K562 (cell line): ENCODE results near the gene ARHGAP22. TPM values are rescaled to one million over a fixed set of nuclear protein-coding genes. Genes with fewer than 3 reads are reported as not detected.

ENCODE experiments used
- HMGN3 ChIP-seq: IDR thresholded peaks from 2 replicates; pipeline ENCODE4 v1.6.1; 2011; ENCODE audit warnings: borderline replicate concordance, low read depth, mild to moderate bottlenecking, mixed read lengths, low read length; ENCODE audit not compliant: insufficient read length; ENCODE audit errors: extremely low read depth
- KDM1A ChIP-seq, 2 experiments: fragments of 450-650 bp; IDR thresholded peaks; 2 replicates each; pipeline ENCODE4 v1.6.1; 2016; ENCODE audit warnings: mild to moderate bottlenecking in 2 of 2
- KLF1 ChIP-seq: fragments of 450-650 bp; IDR thresholded peaks from 2 replicates; pipeline ENCODE4 v1.6.1; 2016; ENCODE audit warnings: missing genetic modification characterization, missing compliant biosample characterization
- MEF2D ChIP-seq: conservative IDR thresholded peaks from 2 replicates; pipeline ENCODE4 v1.6.1; 2016; ENCODE audit warnings: low read depth, missing genetic modification characterization, missing compliant biosample characterization
- NR2C1 ChIP-seq, 2 experiments: fragments of 450-650 bp; IDR thresholded peaks; 2 replicates each; pipeline ENCODE4 v1.6.1; 2017; ENCODE audit warnings: mild to moderate bottlenecking in 2 of 2, antibody characterized with exemption in 1 of 2, inconsistent platforms in 1 of 2, missing compliant biosample characterization in 1 of 2, missing genetic modification characterization in 1 of 2
- PHF8 ChIP-seq: fragments of 200-600 bp; sonication (generic); IDR thresholded peaks from 2 replicates; pipeline ENCODE4 v1.6.1; 2012; ENCODE audit warnings: mixed run types, mild to moderate bottlenecking, inconsistent platforms, low read length, moderate library complexity, borderline replicate concordance
- SPI1 ChIP-seq: IDR thresholded peaks from 2 replicates; pipeline ENCODE4 v1.6.1; 2011; ENCODE audit warnings: low read depth, low read length, control low read depth, borderline replicate concordance
- ZBTB8A ChIP-seq: fragments of 450-650 bp; IDR thresholded peaks from 2 replicates; pipeline ENCODE4 v1.6.1; 2018; ENCODE audit warnings: mild to moderate bottlenecking, moderate library complexity; ENCODE audit not compliant: partially characterized antibody
- ZNF134 ChIP-seq: fragments of 250-450 bp; sonication (Bioruptor Pico); conservative IDR thresholded peaks from 2 replicates; pipeline ENCODE4 v1.4.0; 2020
- ZNF551 ChIP-seq: fragments of 250-450 bp; sonication (Bioruptor Pico); IDR thresholded peaks from 2 replicates; pipeline ENCODE4 v1.5.0; 2021; ENCODE audit warnings: mild to moderate bottlenecking, moderate library complexity
- polyA plus RNA-seq, 8 experiments: library from polyadenylated mRNA; depleted of rRNA in 4 of 8; stranded (reverse) in 5 of 8; unstranded in 3 of 8; fragments of >200 nt; fragmentation: Nextera tagmentation in 2 of 8; fragmentation: Illumina TruSeq in 1 of 8; extraction: Ambion mirVana in 2 of 8; extraction: Trizol in 1 of 8; gene quantifications; 2 replicates each; pipeline versions ENCODE4 v1.2.1 to v1.2.3, GENCODE V29; 2011 to 2014; ENCODE audit warnings: inconsistent platforms in 1 of 8, missing spikeins in 1 of 8
- total RNA-seq, 7 experiments: library from RNA; depleted of rRNA in 6 of 7; stranded (reverse); fragments of >200 nt in 6 of 7; fragmentation: Illumina TruSeq in 2 of 7; extraction: Trizol in 2 of 7; gene quantifications; 2 replicates each; pipeline versions ENCODE4 v1.2.1 to v1.2.3, GENCODE V29; 2011 to 2021; ENCODE audit warnings: low replicate concordance in 1 of 7
- TF ChIP-seq, protein P1 (sequence below): fragments of 200-400 bp; formaldehyde crosslinking; IDR thresholded peaks from 2 replicates; pipeline ENCODE4 v1.6.1; 2017; ENCODE audit warnings: mild to moderate bottlenecking, low read depth, low read length, moderate library complexity
- TF ChIP-seq, protein P2 (sequence below), 2 experiments: fragments of 450-650 bp; formaldehyde crosslinking in 1 of 2; IDR thresholded peaks; 2 replicates each; pipeline versions ENCODE4 v1.4.0 to v1.6.1; 2014 to 2020; ENCODE audit warnings: mild to moderate bottlenecking in 2 of 2, borderline replicate concordance in 1 of 2, low read depth in 1 of 2
- TF ChIP-seq, protein P3 (sequence below): fragments of 450-650 bp; IDR thresholded peaks from 2 replicates; pipeline ENCODE4 v1.7.0; 2016; ENCODE audit warnings: borderline replicate concordance
- TF ChIP-seq, protein P4 (sequence below): fragments of 200-800 bp; sonication (Bioruptor generic); IDR thresholded peaks from 2 replicates; pipeline ENCODE4 v1.6.1; 2017; ENCODE audit warnings: missing genetic modification characterization, missing compliant biosample characterization

Gene ARHGAP22
- total and polyA plus RNA-seq, 9 of the 15 experiments (the other 6 are each of a cell fraction or from before 2014, with no cell fraction given) = 1.3 to 28.1 (median 12.7) TPM

DNA sequence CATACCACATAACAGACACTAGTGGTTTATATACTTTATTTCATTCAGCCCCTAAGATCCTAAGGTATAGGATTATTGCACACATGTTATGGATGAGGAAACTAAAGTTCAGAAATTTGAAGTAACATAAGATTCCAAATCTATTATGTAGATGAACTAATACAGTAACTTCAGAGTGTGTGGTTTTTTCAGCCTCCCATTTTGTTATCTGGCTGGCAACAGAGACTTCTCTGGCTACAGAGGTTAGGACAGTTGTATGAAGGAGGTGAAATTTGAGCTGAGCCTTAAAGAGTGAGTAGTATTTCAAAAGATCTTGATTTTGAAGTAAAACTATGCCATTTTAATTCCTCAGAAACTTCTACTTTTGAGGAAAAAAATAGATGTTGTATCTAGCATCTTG lies 173.0 kb downstream of the ARHGAP22 start (continued):
- TF ChIP-seq, protein P1, sequence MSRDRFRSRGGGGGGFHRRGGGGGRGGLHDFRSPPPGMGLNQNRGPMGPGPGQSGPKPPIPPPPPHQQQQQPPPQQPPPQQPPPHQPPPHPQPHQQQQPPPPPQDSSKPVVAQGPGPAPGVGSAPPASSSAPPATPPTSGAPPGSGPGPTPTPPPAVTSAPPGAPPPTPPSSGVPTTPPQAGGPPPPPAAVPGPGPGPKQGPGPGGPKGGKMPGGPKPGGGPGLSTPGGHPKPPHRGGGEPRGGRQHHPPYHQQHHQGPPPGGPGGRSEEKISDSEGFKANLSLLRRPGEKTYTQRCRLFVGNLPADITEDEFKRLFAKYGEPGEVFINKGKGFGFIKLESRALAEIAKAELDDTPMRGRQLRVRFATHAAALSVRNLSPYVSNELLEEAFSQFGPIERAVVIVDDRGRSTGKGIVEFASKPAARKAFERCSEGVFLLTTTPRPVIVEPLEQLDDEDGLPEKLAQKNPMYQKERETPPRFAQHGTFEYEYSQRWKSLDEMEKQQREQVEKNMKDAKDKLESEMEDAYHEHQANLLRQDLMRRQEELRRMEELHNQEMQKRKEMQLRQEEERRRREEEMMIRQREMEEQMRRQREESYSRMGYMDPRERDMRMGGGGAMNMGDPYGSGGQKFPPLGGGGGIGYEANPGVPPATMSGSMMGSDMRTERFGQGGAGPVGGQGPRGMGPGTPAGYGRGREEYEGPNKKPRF = no peak
- TF ChIP-seq SPI1 = no peak
- TF ChIP-seq, protein P2, sequence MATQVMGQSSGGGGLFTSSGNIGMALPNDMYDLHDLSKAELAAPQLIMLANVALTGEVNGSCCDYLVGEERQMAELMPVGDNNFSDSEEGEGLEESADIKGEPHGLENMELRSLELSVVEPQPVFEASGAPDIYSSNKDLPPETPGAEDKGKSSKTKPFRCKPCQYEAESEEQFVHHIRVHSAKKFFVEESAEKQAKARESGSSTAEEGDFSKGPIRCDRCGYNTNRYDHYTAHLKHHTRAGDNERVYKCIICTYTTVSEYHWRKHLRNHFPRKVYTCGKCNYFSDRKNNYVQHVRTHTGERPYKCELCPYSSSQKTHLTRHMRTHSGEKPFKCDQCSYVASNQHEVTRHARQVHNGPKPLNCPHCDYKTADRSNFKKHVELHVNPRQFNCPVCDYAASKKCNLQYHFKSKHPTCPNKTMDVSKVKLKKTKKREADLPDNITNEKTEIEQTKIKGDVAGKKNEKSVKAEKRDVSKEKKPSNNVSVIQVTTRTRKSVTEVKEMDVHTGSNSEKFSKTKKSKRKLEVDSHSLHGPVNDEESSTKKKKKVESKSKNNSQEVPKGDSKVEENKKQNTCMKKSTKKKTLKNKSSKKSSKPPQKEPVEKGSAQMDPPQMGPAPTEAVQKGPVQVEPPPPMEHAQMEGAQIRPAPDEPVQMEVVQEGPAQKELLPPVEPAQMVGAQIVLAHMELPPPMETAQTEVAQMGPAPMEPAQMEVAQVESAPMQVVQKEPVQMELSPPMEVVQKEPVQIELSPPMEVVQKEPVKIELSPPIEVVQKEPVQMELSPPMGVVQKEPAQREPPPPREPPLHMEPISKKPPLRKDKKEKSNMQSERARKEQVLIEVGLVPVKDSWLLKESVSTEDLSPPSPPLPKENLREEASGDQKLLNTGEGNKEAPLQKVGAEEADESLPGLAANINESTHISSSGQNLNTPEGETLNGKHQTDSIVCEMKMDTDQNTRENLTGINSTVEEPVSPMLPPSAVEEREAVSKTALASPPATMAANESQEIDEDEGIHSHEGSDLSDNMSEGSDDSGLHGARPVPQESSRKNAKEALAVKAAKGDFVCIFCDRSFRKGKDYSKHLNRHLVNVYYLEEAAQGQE (IDR thresholded peaks at IDR 0.05; ENCODE audit: borderline replicate concordance) = no peak
- TF ChIP-seq, protein P2 (CRISPR knock-in tag; IDR thresholded peaks at IDR 0.05; ENCODE audit: low read depth) = no peak
- TF ChIP-seq MEF2D = no peak
- no peak for TF ChIP-seq KLF1
- TF ChIP-seq ZNF134 = no peak
- no peak for TF ChIP-seq HMGN3
- no peak; a peak in 1 of 4 replicates for TF ChIP-seq KDM1A (IDR thresholded peaks at IDR 0.05)
- TF ChIP-seq, protein P3, sequence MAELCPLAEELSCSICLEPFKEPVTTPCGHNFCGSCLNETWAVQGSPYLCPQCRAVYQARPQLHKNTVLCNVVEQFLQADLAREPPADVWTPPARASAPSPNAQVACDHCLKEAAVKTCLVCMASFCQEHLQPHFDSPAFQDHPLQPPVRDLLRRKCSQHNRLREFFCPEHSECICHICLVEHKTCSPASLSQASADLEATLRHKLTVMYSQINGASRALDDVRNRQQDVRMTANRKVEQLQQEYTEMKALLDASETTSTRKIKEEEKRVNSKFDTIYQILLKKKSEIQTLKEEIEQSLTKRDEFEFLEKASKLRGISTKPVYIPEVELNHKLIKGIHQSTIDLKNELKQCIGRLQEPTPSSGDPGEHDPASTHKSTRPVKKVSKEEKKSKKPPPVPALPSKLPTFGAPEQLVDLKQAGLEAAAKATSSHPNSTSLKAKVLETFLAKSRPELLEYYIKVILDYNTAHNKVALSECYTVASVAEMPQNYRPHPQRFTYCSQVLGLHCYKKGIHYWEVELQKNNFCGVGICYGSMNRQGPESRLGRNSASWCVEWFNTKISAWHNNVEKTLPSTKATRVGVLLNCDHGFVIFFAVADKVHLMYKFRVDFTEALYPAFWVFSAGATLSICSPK = no peak
- no peak for TF ChIP-seq ZNF551
- no peak for TF ChIP-seq PHF8
- TF ChIP-seq, protein P4, sequence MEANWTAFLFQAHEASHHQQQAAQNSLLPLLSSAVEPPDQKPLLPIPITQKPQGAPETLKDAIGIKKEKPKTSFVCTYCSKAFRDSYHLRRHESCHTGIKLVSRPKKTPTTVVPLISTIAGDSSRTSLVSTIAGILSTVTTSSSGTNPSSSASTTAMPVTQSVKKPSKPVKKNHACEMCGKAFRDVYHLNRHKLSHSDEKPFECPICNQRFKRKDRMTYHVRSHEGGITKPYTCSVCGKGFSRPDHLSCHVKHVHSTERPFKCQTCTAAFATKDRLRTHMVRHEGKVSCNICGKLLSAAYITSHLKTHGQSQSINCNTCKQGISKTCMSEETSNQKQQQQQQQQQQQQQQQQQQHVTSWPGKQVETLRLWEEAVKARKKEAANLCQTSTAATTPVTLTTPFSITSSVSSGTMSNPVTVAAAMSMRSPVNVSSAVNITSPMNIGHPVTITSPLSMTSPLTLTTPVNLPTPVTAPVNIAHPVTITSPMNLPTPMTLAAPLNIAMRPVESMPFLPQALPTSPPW (CRISPR knock-in tag) = peak; percentile 42; the same call in 1 of the 2 replicates
- TF ChIP-seq ZBTB8A = no peak
- no peak for TF ChIP-seq NR2C1 (IDR thresholded peaks at IDR 0.05)
- TF ChIP-seq NR2C1 (tag; IDR thresholded peaks at IDR 0.05) = no peak
